H9 (cell line): Measurements from ENCODE around the gene ZNF521. TPM values are rescaled to one million over a fixed set of nuclear protein-coding genes. Genes with fewer than 3 reads are reported as not detected.

ENCODE experiments used
- DNase-seq: peaks from one replicate; pipeline ENCODE4 v3.0.0-alpha.2; 2017
- H2AFZ ChIP-seq: one replicate; pipeline ENCODE4 v1.6.1; 2013; ENCODE audit warnings: mild to moderate bottlenecking, low read length, control low read depth, moderate library complexity
- H2AK5ac ChIP-seq: 2 replicates; pipeline ENCODE4 v1.6.1; 2013; ENCODE audit warnings: low read length, control low read depth, mixed read lengths; ENCODE audit not compliant: insufficient read length
- H2BK120ac ChIP-seq: one replicate; pipeline ENCODE4 v1.6.1; 2013; ENCODE audit warnings: low read depth, mild to moderate bottlenecking, low read length, control low read depth, inconsistent platforms; ENCODE audit not compliant: poor library complexity, severe bottlenecking
- H2BK12ac ChIP-seq: 2 replicates; pipeline ENCODE4 v1.6.1; 2013; ENCODE audit warnings: low read length, control low read depth, mixed read lengths, low read depth; ENCODE audit not compliant: insufficient read length
- H2BK15ac ChIP-seq: 2 replicates; pipeline ENCODE4 v1.6.1; 2013; ENCODE audit warnings: low read depth, low read length, control low read depth
- H2BK20ac ChIP-seq: one replicate; pipeline ENCODE4 v1.6.1; 2013; ENCODE audit warnings: low read depth, mild to moderate bottlenecking, low read length, control low read depth, inconsistent platforms; ENCODE audit not compliant: poor library complexity, severe bottlenecking
- H2BK5ac ChIP-seq: 2 replicates; pipeline ENCODE4 v1.6.1; 2013; ENCODE audit warnings: low read length, control low read depth, mixed read lengths; ENCODE audit not compliant: insufficient read length
- H3K14ac ChIP-seq: 2 replicates; pipeline ENCODE4 v1.6.1; 2013; ENCODE audit warnings: low read length, control low read depth; ENCODE audit not compliant: insufficient read depth
- H3K18ac ChIP-seq: 2 replicates; pipeline ENCODE4 v1.6.1; 2013; ENCODE audit warnings: low read depth, mild to moderate bottlenecking, mixed read lengths, low read length, control low read depth; ENCODE audit not compliant: insufficient read length
- H3K23ac ChIP-seq: 2 replicates; pipeline ENCODE4 v1.6.1; 2013; ENCODE audit warnings: low read length, control low read depth, mixed read lengths, low read depth; ENCODE audit not compliant: insufficient read length
- H3K23me2 ChIP-seq: 2 replicates; pipeline ENCODE4 v1.6.1; 2013; ENCODE audit warnings: low read depth, mild to moderate bottlenecking, mixed read lengths, low read length, control low read depth; ENCODE audit not compliant: insufficient read length, poor library complexity, severe bottlenecking
- H3K27ac ChIP-seq: 2 replicates; pipeline ENCODE4 v1.5.1; 2013; ENCODE audit warnings: low read length, control low read depth, mixed read lengths, low read depth; ENCODE audit not compliant: insufficient read length
- H3K27me3 ChIP-seq: 2 replicates; pipeline ENCODE4 v1.6.1; 2013; ENCODE audit warnings: low read length, control low read depth, inconsistent platforms; ENCODE audit not compliant: insufficient read depth
- H3K4ac ChIP-seq: 2 replicates; pipeline ENCODE4 v1.6.1; 2013; ENCODE audit warnings: low read depth, mild to moderate bottlenecking, control low read depth, inconsistent platforms, low read length, moderate library complexity
- H3K4me1 ChIP-seq: 2 replicates; pipeline ENCODE4 v1.6.1; 2013; ENCODE audit warnings: low read length, control low read depth, inconsistent platforms; ENCODE audit not compliant: insufficient read depth
- H3K4me2 ChIP-seq: 2 replicates; pipeline ENCODE4 v1.6.1; 2013; ENCODE audit warnings: low read length, control low read depth, mixed read lengths; ENCODE audit not compliant: insufficient read length, insufficient read depth
- H3K56ac ChIP-seq: 2 replicates; pipeline ENCODE4 v1.6.1; 2013; ENCODE audit warnings: low read depth, mild to moderate bottlenecking, mixed read lengths, low read length, control low read depth; ENCODE audit not compliant: insufficient read length
- H3K79me1 ChIP-seq: 2 replicates; pipeline ENCODE4 v1.6.1; 2013; ENCODE audit warnings: low read depth, mild to moderate bottlenecking, moderate library complexity, low read length, control low read depth, inconsistent platforms; ENCODE audit not compliant: insufficient read depth, poor library complexity, severe bottlenecking
- H3K79me2 ChIP-seq: 2 replicates; pipeline ENCODE4 v1.6.1; 2013; ENCODE audit warnings: low read length, control low read depth, inconsistent platforms; ENCODE audit not compliant: insufficient read depth
- H3K9ac ChIP-seq: 2 replicates; pipeline ENCODE4 v1.6.1; 2013; ENCODE audit warnings: low read length, control low read depth, mixed read lengths; ENCODE audit not compliant: insufficient read length; ENCODE audit errors: extremely low read depth
- H3K9me3 ChIP-seq: one replicate; pipeline ENCODE4 v1.6.1; 2013; ENCODE audit warnings: low read depth, low read length, inconsistent platforms; ENCODE audit not compliant: control insufficient read depth
- H3T11ph ChIP-seq: one replicate; pipeline ENCODE4 v1.6.1; 2013; ENCODE audit warnings: mild to moderate bottlenecking, low read length, control low read depth, inconsistent platforms
- H4K20me1 ChIP-seq: one replicate; pipeline ENCODE4 v1.6.1; 2013; ENCODE audit not compliant: control insufficient read depth, insufficient read length, insufficient read depth
- H4K5ac ChIP-seq: 2 replicates; pipeline ENCODE4 v1.6.1; 2013; ENCODE audit warnings: low read depth, mild to moderate bottlenecking, mixed read lengths, low read length, control low read depth; ENCODE audit not compliant: insufficient read length
- H4K8ac ChIP-seq: replicated peaks from 2 replicates; pipeline ENCODE4 v1.6.1; 2013; ENCODE audit warnings: low read length, control low read depth, mixed read lengths, low read depth; ENCODE audit not compliant: insufficient read length
- H4K91ac ChIP-seq: 2 replicates; pipeline ENCODE4 v1.6.1; 2013; ENCODE audit warnings: low read depth, mild to moderate bottlenecking, moderate library complexity, mixed read lengths, low read length, control low read depth; ENCODE audit not compliant: insufficient read length
- H3K27ac Mint-ChIP-seq, 3 experiments: 2 replicates in 2 of 3; 3 replicates in 1 of 3; pipeline ENCODE4 v1.8.0; 2020 to 2021; ENCODE audit warnings: mixed read lengths in 3 of 3, mild to moderate bottlenecking in 1 of 3, moderate library complexity in 1 of 3
- H3K27me3 Mint-ChIP-seq: 2 replicates; pipeline ENCODE4 v1.8.0; 2021; ENCODE audit warnings: low read depth, mild to moderate bottlenecking, moderate library complexity, mixed read lengths
- H3K36me3 Mint-ChIP-seq, 3 experiments: 2 replicates in 2 of 3; 3 replicates in 1 of 3; pipeline ENCODE4 v1.8.0; 2020 to 2021; ENCODE audit warnings: low read depth in 3 of 3, mixed read lengths in 3 of 3; ENCODE audit not compliant: insufficient read depth in 1 of 3
- H3K4me1 Mint-ChIP-seq, 2 experiments: 2 replicates each; pipeline ENCODE4 v1.8.0; 2020; ENCODE audit warnings: mixed read lengths in 2 of 2
- H3K4me3 Mint-ChIP-seq, 2 experiments: 2 replicates in 1 of 2; 3 replicates in 1 of 2; pipeline ENCODE4 v1.8.0; 2020 to 2021; ENCODE audit warnings: mild to moderate bottlenecking in 2 of 2, mixed read lengths in 2 of 2, moderate library complexity in 1 of 2
- H3K9me3 Mint-ChIP-seq, 2 experiments: 2 replicates in 1 of 2; 3 replicates in 1 of 2; pipeline ENCODE4 v1.8.0; 2020; ENCODE audit warnings: mild to moderate bottlenecking in 2 of 2, mixed read lengths in 2 of 2, moderate library complexity in 1 of 2
- WGBS: extraction: QIAGEN DNeasy Blood & Tissue Kit; methylation state at CpG from one replicate; pipeline ENCODE4 v1.1.7; 2013; ENCODE audit warnings: missing lambda C conversion rate, low lambda C conversion rate, mixed read lengths; ENCODE audit not compliant: insufficient read length; ENCODE audit errors: extremely low coverage; 5-methylcytosine and 5-hydroxymethylcytosine counted together
- total RNA-seq: library from RNA; stranded (reverse); gene quantifications from 2 replicates; pipeline ENCODE4 v1.2.1, GENCODE V29; 2021
- TF ChIP-seq, protein P1 (sequence below): fragments of 200-600 bp; sonication (generic); conservative IDR thresholded peaks from 3 replicates; pipeline ENCODE4 v1.8.0; 2021; ENCODE audit warnings: antibody characterized with exemption, mild to moderate bottlenecking

Gene ZNF521
- total RNA-seq, 1 experiment from 2014 or later, result 3.3 TPM

- Mint-ChIP-seq H3K27ac (no peak overlapping the region), H3K36me3 (no peaks in the 10 kb centered on the region), H3K4me1 (peaks cover 3 to 14% of the 10 kb centered on the region in 2 experiments), H3K27me3 (no peaks in the 10 kb centered on the region), H3K9me3 (no peaks in the 10 kb centered on the region), H3K4me3 (no peak overlapping the region)
- no peak overlapping the region for H3K56ac ChIP-seq
- no peaks in the 10 kb centered on the region for H3K9me3 ChIP-seq
- H2BK120ac ChIP-seq, result no peak overlapping the region
- H3K4me2 ChIP-seq, result no peak overlapping the region
- no CpG with 5 or more reads among the region's 4 CpGs for WGBS
- H2AFZ ChIP-seq, result no peak overlapping the region
- DNase-seq, result no peak
- H4K20me1 ChIP-seq, result no peaks in the 10 kb centered on the region
- no peak overlapping the region for H2AK5ac ChIP-seq
- no peak overlapping the region for H3K4ac ChIP-seq
- no peaks in the 10 kb centered on the region for H3K23me2 ChIP-seq
- no peaks in the 10 kb centered on the region for H3K79me2 ChIP-seq
- H2BK5ac ChIP-seq, result no peak overlapping the region
- no peak overlapping the region for H4K8ac ChIP-seq
- H4K5ac ChIP-seq, result no peak overlapping the region
- H3K18ac ChIP-seq, result no peak overlapping the region
- H3K14ac ChIP-seq, result no peak overlapping the region
- H3T11ph ChIP-seq, result no peak overlapping the region
- H3K27me3 ChIP-seq, result no peaks in the 10 kb centered on the region
- no peak overlapping the region for H2BK20ac ChIP-seq
- TF ChIP-seq, protein P1, sequence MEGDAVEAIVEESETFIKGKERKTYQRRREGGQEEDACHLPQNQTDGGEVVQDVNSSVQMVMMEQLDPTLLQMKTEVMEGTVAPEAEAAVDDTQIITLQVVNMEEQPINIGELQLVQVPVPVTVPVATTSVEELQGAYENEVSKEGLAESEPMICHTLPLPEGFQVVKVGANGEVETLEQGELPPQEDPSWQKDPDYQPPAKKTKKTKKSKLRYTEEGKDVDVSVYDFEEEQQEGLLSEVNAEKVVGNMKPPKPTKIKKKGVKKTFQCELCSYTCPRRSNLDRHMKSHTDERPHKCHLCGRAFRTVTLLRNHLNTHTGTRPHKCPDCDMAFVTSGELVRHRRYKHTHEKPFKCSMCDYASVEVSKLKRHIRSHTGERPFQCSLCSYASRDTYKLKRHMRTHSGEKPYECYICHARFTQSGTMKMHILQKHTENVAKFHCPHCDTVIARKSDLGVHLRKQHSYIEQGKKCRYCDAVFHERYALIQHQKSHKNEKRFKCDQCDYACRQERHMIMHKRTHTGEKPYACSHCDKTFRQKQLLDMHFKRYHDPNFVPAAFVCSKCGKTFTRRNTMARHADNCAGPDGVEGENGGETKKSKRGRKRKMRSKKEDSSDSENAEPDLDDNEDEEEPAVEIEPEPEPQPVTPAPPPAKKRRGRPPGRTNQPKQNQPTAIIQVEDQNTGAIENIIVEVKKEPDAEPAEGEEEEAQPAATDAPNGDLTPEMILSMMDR, result no peak
- no peaks in the 10 kb centered on the region for H3K4me1 ChIP-seq
- no peak overlapping the region for H3K9ac ChIP-seq
- H4K91ac ChIP-seq, result no peak overlapping the region
- no peak overlapping the region for H2BK12ac ChIP-seq
- H3K23ac ChIP-seq, result no peak overlapping the region
- no peak overlapping the region for H3K27ac ChIP-seq
- H2BK15ac ChIP-seq, result no peak overlapping the region
- no peaks in the 10 kb centered on the region for H3K79me1 ChIP-seq
Observed at GRCh38 chr18:25186871-25187270, 165.1 kb downstream of the ZNF521 start.
